HUES48 (cell line): Measurements from ENCODE around the gene PPIL4.

Source experiments
- H3K27ac ChIP-seq: one replicate; pipeline ENCODE4 v1.7.0; 2013; ENCODE audit warnings: low read depth, low read length, inconsistent platforms
- H3K27me3 ChIP-seq: 2 replicates; pipeline ENCODE4 v1.6.1; 2013; ENCODE audit warnings: mild to moderate bottlenecking, low read length; ENCODE audit not compliant: control insufficient read depth, insufficient read depth
- H3K36me3 ChIP-seq: 2 replicates; pipeline ENCODE4 v1.6.1; 2013; ENCODE audit warnings: low read length; ENCODE audit not compliant: control insufficient read depth, insufficient read depth
- H3K4me1 ChIP-seq: 2 replicates; pipeline ENCODE4 v1.6.1; 2013; ENCODE audit warnings: mild to moderate bottlenecking, low read length; ENCODE audit not compliant: control insufficient read depth, insufficient read depth
- H3K4me3 ChIP-seq: 2 replicates; pipeline ENCODE4 v1.5.1; 2013; ENCODE audit warnings: mild to moderate bottlenecking, low read depth, low read length
- H3K9ac ChIP-seq: 2 replicates; pipeline ENCODE4 v1.6.1; 2013; ENCODE audit warnings: mild to moderate bottlenecking, low read depth, low read length, moderate library complexity
- H3K9me3 ChIP-seq: 2 replicates; pipeline ENCODE4 v1.6.1; 2013; ENCODE audit warnings: low read length; ENCODE audit not compliant: control insufficient read depth, insufficient read depth

Gene PPIL4

GRCh38 chr6:149483334-149483725 is 62.5 kb downstream of the PPIL4 start:
- Histone ChIP-seq H3K27ac (no peak overlapping the region), H3K36me3 (no peaks in the 10 kb centered on the region), H3K4me3 (no peak overlapping the region), H3K9ac (no peak overlapping the region), H3K9me3 (no peaks in the 10 kb centered on the region), H3K4me1 (no peaks in the 10 kb centered on the region), H3K27me3 (no peaks in the 10 kb centered on the region)

- Histone ChIP-seq H3K9me3 (no peaks in the 10 kb centered on the region), H3K4me1 (no peaks in the 10 kb centered on the region), H3K4me3 (no peak overlapping the region), H3K27ac (no peak overlapping the region), H3K36me3 (no peaks in the 10 kb centered on the region), H3K9ac (no peak overlapping the region), H3K27me3 (no peaks in the 10 kb centered on the region)
Observed at GRCh38 chr6:149482545-149483333, 63.1 kb downstream of the PPIL4 start.

- Histone ChIP-seq H3K4me3 (no peak overlapping the region), H3K9ac (no peak overlapping the region), H3K4me1 (no peaks in the 10 kb centered on the region), H3K9me3 (no peaks in the 10 kb centered on the region), H3K27me3 (no peaks in the 10 kb centered on the region), H3K36me3 (no peaks in the 10 kb centered on the region), H3K27ac (no peak overlapping the region)
Observed at GRCh38 chr6:149480502-149481280, 65.2 kb downstream of the PPIL4 start.

GRCh38 chr6:149478631-149479314 is 67.1 kb downstream of the PPIL4 start:
- H3K4me1 ChIP-seq = no peaks in the 10 kb centered on the region
- no peak overlapping the region for H3K4me3 ChIP-seq
- H3K9ac ChIP-seq = no peak overlapping the region
- no peak overlapping the region for H3K27ac ChIP-seq
- H3K9me3 ChIP-seq = no peaks in the 10 kb centered on the region
- no peaks in the 10 kb centered on the region for H3K36me3 ChIP-seq
- no peaks in the 10 kb centered on the region for H3K27me3 ChIP-seq

- no peak overlapping the region for H3K4me3 ChIP-seq
- H3K27ac ChIP-seq = no peak overlapping the region
- no peak overlapping the region for H3K9ac ChIP-seq
- H3K4me1 ChIP-seq = no peaks in the 10 kb centered on the region
- H3K9me3 ChIP-seq = no peaks in the 10 kb centered on the region
- H3K36me3 ChIP-seq = no peaks in the 10 kb centered on the region
- no peaks in the 10 kb centered on the region for H3K27me3 ChIP-seq
Observed at GRCh38 chr6:149477544-149477943, 68.3 kb downstream of the PPIL4 start.

- Histone ChIP-seq H3K9ac (no peak overlapping the region), H3K27me3 (no peaks in the 10 kb centered on the region), H3K4me1 (no peaks in the 10 kb centered on the region), H3K4me3 (no peak overlapping the region), H3K9me3 (no peaks in the 10 kb centered on the region), H3K36me3 (no peaks in the 10 kb centered on the region), H3K27ac (no peak overlapping the region)
Observed at GRCh38 chr6:149476789-149477455, 68.9 kb downstream of the PPIL4 start.

- Histone ChIP-seq H3K27ac (no peak overlapping the region), H3K27me3 (no peaks in the 10 kb centered on the region), H3K9ac (no peak overlapping the region), H3K9me3 (no peaks in the 10 kb centered on the region), H3K4me3 (no peak overlapping the region), H3K4me1 (no peaks in the 10 kb centered on the region), H3K36me3 (no peaks in the 10 kb centered on the region)
Observed at GRCh38 chr6:149474108-149474935, 71.5 kb downstream of the PPIL4 start.

GRCh38 chr6:149473080-149474052 is 72.5 kb downstream of the PPIL4 start:
- Histone ChIP-seq H3K4me3 (no peak overlapping the region), H3K9me3 (no peaks in the 10 kb centered on the region), H3K27me3 (no peaks in the 10 kb centered on the region), H3K4me1 (no peaks in the 10 kb centered on the region), H3K9ac (no peak overlapping the region), H3K36me3 (no peaks in the 10 kb centered on the region), H3K27ac (no peak overlapping the region)

GRCh38 chr6:149472241-149472640 is 73.6 kb downstream of the PPIL4 start:
- Histone ChIP-seq H3K9ac (no peak overlapping the region), H3K4me3 (no peak overlapping the region), H3K9me3 (no peaks in the 10 kb centered on the region), H3K27ac (no peak overlapping the region), H3K36me3 (no peaks in the 10 kb centered on the region), H3K4me1 (no peaks in the 10 kb centered on the region), H3K27me3 (no peaks in the 10 kb centered on the region)
